BLaER1 (cell line): Measurements from ENCODE around the gene AK4.

Source experiments
- H3K27ac ChIP-seq: shearing (Covaris generic); formaldehyde crosslinking; 2 replicates; pipeline ENCODE4 v1.8.1; 2022
- H3K27me3 ChIP-seq: shearing (Covaris generic); formaldehyde crosslinking; 2 replicates; pipeline ENCODE4 v1.8.1; 2022
- H3K36me3 ChIP-seq: shearing (Covaris generic); formaldehyde crosslinking; 2 replicates; pipeline ENCODE4 v1.8.1; 2022
- H3K4me1 ChIP-seq: shearing (Covaris generic); formaldehyde crosslinking; 2 replicates; pipeline ENCODE4 v1.8.1; 2022
- H3K4me2 ChIP-seq: shearing (Covaris generic); formaldehyde crosslinking; 2 replicates; pipeline ENCODE4 v1.8.1; 2022
- H3K4me3 ChIP-seq: shearing (Covaris generic); formaldehyde crosslinking; 2 replicates; pipeline ENCODE4 v1.8.1; 2022
- H3K9ac ChIP-seq: shearing (Covaris generic); formaldehyde crosslinking; 2 replicates; pipeline ENCODE4 v1.8.1; 2022
- H3K9me3 ChIP-seq: shearing (Covaris generic); formaldehyde crosslinking; 2 replicates; pipeline ENCODE4 v1.8.1; 2022
- H4K20me1 ChIP-seq: shearing (Covaris generic); formaldehyde crosslinking; 2 replicates; pipeline ENCODE4 v1.8.1; 2022
- Cebpa-rat ChIP-seq: shearing (Covaris generic); IDR thresholded peaks from 2 replicates; pipeline ENCODE4 v1.8.1; 2022

Gene AK4

DNA sequence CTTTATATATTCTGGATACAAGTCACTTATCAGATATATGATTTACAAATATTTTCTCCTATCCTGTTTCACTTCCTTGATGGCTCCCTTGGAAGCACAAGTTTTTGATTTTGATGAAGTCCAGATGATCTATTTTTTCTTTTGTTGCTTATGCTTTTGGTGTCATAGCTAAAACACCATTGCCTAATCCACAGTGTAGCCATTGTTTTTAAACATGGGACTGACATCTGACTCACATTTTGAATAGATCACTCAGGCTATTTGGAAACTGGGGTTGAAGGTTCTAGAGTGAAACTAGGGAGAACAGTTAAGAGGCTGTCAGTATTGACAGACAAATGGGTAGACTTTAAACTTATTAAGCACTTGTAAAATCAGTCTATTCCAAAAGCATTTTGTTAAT lies 16.6 kb downstream of the AK4 start:
- Histone ChIP-seq H3K27me3 (no peaks in the 10 kb centered on the region), H4K20me1 (peaks cover 63% of the 10 kb centered on the region; the same call in 1 of the 2 replicates), H3K4me1 (peaks cover 40% of the 10 kb centered on the region), H3K4me3 (no peak overlapping the region), H3K27ac (no peak overlapping the region), H3K9me3 (no peaks in the 10 kb centered on the region), H3K9ac (no peak overlapping the region), H3K4me2 (no peak overlapping the region), H3K36me3 (peaks cover 12% of the 10 kb centered on the region; the same call in 1 of the 2 replicates)
- no peak for TF ChIP-seq Cebpa-rat

DNA sequence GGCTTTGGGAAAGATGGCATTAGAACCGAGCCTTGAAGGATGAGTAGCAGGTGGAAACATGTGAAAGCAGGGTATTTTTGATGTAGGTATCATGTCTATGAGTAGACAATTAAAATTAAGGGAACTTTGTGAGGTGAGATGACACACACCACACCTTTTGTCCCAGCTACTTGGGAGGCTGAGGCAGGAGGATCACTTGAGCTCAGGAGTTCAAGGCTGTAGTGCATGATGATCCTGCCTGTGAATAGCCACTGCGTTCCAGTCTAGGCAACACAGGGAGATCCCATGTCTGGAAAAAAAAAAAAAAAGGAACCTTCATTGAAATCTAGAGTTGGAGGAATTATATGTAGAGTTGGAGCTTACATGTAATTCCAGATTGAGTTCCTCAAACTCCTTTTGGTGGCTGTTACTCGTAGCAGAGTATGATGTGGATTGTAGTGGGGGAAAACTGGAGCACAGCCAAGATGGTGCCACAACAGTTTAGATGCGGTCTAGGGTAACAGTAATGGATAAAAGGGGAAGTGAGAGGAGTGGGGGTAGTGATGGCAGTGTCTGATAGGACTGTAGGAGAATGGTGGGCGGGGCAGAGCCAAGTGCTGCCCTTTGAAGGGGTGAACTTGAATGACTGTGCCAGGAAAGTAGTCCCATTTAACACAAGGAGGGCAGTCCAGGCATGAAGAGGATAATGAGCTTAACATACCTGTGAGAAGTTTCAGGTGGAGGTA lies 17.4 kb downstream of the AK4 start:
- H3K9me3 ChIP-seq, result no peaks in the 10 kb centered on the region
- no peak overlapping the region for H3K27ac ChIP-seq
- no peak overlapping the region for H3K4me3 ChIP-seq
- H3K36me3 ChIP-seq, result peaks cover 12% of the 10 kb centered on the region; the same call in 1 of the 2 replicates
- H3K9ac ChIP-seq, result no peak overlapping the region
- peaks cover 58% of the 10 kb centered on the region; the same call in 1 of the 2 replicates for H4K20me1 ChIP-seq
- TF ChIP-seq Cebpa-rat, result no peak
- no peaks in the 10 kb centered on the region for H3K27me3 ChIP-seq
- H3K4me2 ChIP-seq, result peak overlapping the region; percentile 57
- peaks cover 32% of the 10 kb centered on the region for H3K4me1 ChIP-seq

DNA sequence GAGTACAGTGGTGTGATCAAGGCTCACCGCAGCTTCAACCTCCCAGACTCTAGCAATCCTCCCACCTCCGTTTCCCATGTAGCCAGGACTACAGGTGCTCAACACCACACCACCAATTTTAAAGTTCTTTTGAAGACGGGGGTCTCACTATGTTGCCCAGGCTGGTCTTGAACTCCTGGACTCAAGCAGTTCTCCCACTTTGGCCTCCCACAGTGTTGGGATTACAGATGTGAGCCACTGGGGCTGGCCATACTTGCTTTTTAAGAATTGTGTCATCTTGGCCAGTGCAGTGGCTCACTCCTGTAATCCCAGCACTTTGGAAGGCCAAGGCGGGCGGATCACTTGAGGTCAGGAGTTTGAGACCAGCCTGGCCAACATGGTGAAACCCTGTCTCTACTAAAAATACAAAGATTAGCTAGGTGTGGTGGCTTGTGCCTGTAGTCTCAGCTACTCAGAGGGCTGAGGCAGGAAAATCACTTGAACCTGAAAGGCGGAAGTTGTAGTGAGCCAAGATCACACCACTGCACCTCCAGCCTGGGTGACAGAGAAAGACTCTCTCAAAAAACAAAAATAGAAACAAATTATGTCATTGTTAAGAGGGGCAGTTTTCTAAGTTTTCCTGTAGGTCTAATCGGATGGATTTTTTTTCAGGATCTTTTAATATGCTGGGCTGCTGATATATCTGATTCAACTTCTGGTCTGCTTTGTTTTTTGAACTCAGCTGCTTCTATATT lies 18.7 kb downstream of the AK4 start:
- TF ChIP-seq Cebpa-rat, result no peak
- H3K27me3 ChIP-seq, result no peaks in the 10 kb centered on the region
- no peaks in the 10 kb centered on the region for H3K9me3 ChIP-seq
- peaks cover 21% of the 10 kb centered on the region for H3K4me1 ChIP-seq
- H3K4me3 ChIP-seq, result no peak overlapping the region
- H3K4me2 ChIP-seq, result no peak overlapping the region
- no peak overlapping the region for H3K27ac ChIP-seq
- H3K36me3 ChIP-seq, result peaks cover 11% of the 10 kb centered on the region; the same call in 1 of the 2 replicates
- H4K20me1 ChIP-seq, result peaks cover 50% of the 10 kb centered on the region; the same call in 1 of the 2 replicates
- no peak overlapping the region for H3K9ac ChIP-seq

DNA sequence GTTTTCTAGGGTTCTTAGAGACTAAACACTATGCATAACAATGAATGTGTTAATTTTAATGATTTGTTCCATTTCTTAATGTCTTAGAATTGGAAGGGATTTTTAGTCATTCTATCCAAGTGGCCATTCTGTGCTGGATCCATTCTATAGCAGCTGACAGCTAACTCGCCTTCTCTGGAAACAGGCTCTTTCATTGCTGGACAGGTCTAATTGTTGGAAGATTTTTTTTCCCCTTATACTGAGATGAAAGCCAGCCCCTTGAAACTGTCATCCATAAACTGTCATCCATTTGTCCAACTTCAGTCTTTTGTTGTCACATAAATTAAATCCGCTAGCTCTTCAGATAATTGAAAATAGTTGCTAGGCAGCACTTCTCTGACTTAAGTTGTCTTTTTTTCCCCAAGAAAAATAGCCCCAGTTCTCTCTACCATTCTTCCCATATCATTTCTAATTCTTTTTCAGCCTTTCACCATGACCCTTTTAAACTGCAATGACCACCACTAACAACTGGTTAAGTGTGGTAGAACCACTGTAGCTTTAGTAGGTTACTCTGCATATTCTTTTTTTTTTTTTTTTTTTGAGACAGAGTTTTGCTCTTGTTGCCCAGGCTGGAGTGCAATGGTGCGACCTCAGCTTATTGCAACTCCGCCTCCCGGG lies 19.7 kb downstream of the AK4 start:
- TF ChIP-seq Cebpa-rat, result no peak

DNA sequence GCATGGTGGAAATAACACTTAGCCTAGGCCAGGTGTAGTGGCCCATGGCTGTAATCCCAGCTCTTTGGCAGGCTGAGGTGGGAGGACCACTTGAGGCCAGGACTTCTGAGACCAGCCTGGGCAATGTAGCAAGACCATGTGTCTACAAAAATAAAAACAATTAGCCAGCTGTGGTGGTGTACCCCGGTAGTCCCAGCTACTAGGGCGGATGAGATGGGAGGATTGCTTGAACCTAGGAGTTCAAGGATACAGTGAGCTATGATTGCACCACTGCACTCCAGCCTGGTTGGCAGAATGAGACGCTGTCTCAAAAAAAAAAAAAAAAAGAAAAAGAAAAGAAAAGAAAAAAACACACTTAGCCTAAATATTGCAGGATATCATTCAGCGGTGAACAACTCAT lies 20.9 kb downstream of the AK4 start:
- Histone ChIP-seq H4K20me1 (peaks cover 59% of the 10 kb centered on the region; the same call in 1 of the 2 replicates), H3K4me1 (peaks cover 23% of the 10 kb centered on the region), H3K4me3 (no peak overlapping the region), H3K4me2 (no peak overlapping the region), H3K36me3 (no peaks in the 10 kb centered on the region; the same call in 1 of the 2 replicates), H3K27ac (no peak overlapping the region), H3K9me3 (no peaks in the 10 kb centered on the region), H3K9ac (no peak overlapping the region), H3K27me3 (no peaks in the 10 kb centered on the region)
- TF ChIP-seq Cebpa-rat, result no peak

More for the DNA sequence above, 19.7 kb downstream of the AK4 start:
- Histone ChIP-seq H3K4me1 (peaks cover 21% of the 10 kb centered on the region), H3K4me2 (no peak overlapping the region), H3K36me3 (peaks cover 6% of the 10 kb centered on the region; the same call in 1 of the 2 replicates), H3K4me3 (no peak overlapping the region), H3K27me3 (no peaks in the 10 kb centered on the region), H3K9ac (no peak overlapping the region), H3K9me3 (no peaks in the 10 kb centered on the region), H4K20me1 (peaks cover 48% of the 10 kb centered on the region; the same call in 1 of the 2 replicates), H3K27ac (no peak overlapping the region)

DNA sequence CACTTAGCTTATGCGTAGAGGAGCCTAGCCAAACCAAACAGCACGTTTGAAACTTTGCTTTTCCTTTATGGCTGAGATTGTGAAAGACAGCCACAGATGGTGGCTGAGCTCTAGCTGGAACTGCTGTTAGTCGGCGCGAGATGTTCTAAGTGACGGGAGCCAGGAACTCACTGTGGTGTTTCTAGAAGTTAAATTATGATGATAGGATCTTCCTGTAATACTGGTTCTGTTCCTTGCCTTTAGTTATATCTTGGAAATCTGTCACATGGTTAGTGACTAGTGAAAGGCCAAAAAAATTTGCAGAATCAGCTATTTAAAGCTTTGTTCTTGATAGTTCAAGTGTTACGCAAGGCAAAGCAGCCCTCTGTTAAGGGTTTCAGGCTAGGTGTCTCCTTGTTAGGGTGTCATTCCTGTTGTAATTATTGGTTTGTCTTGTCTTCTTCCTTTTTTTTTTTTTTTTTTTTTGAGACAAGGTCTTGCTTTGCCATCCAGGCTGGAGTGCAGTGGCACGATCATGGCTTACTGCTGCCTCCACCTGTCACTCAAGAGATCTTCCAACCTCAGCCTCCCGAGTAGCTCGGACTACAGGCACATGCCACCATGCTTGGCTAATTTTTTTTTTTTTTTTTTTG lies 22.6 kb downstream of the AK4 start:
- H3K4me3 ChIP-seq, result no peak overlapping the region
- peaks cover 72% of the 10 kb centered on the region; the same call in 1 of the 2 replicates for H4K20me1 ChIP-seq
- H3K9ac ChIP-seq, result no peak overlapping the region
- no peaks in the 10 kb centered on the region for H3K27me3 ChIP-seq
- peaks cover 6% of the 10 kb centered on the region; the same call in 1 of the 2 replicates for H3K36me3 ChIP-seq
- no peaks in the 10 kb centered on the region for H3K9me3 ChIP-seq
- no peak overlapping the region for H3K4me2 ChIP-seq
- H3K27ac ChIP-seq, result no peak overlapping the region
- H3K4me1 ChIP-seq, result peaks cover 15% of the 10 kb centered on the region
- TF ChIP-seq Cebpa-rat, result no peak

DNA sequence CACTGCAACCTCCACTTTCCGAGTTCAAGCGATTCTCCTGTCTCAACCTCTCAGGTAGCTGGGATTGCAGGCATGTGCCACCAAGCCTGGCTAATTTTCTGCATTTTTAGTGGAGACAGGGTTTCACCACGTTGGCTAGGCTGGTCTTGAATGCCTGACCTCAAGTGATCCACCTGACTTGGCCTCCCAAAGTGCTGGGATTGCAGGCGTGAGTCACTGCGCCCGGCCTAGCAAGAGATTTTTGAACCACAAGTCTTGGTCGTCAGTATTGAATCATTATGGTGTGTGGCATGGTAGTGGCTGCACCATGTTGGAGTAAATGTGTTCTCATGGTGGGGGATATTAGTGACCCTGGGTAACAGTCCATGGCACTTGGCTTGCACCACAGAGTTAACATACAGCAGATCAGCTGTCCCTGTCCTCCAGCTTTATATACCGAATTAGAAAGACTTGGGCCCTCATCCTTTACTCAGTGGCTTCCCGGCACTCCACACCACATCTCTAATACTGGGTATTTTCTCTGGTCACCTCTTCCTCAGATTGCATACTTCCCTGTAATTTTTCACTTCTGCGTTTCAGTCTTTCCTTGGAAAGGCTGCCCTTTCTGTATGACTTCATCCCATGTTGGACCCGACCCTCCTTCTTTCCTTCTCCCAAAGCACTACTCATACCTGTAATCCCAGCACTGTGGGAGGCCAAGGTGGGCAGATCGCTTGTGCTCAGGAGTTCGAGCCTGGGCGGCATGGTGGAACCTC lies 25.1 kb downstream of the AK4 start:
- Histone ChIP-seq H3K36me3 (peaks cover 7% of the 10 kb centered on the region), H3K4me1 (peaks cover 8% of the 10 kb centered on the region; the same call in 1 of the 2 replicates), H3K27me3 (no peaks in the 10 kb centered on the region), H3K4me2 (no peak overlapping the region), H3K27ac (no peak overlapping the region), H3K9me3 (no peaks in the 10 kb centered on the region), H3K4me3 (no peak overlapping the region), H4K20me1 (peaks cover 69% of the 10 kb centered on the region; the same call in 1 of the 2 replicates), H3K9ac (no peak overlapping the region)
- TF ChIP-seq Cebpa-rat, result no peak

DNA sequence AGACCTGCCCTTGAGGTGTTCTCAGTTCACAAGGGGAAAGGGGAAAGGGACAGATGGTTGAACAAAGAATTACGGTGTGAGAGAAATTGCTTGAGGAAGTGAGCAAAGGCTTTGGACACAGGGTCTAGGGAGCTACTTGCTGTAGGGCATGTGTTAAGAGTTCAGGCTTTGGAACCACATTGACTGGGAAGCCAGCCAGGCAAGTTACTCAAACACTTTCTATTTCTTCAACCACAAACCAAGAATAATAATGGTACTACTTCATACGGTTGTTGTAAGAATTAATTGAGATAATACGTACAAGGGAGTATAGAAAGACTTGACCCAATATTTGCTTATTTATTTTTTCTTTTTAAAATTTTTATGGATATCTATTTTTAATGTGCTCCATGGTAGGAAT lies 26.6 kb downstream of the AK4 start:
- TF ChIP-seq Cebpa-rat, result no peak
- H3K4me1 ChIP-seq, result peaks cover 8% of the 10 kb centered on the region; the same call in 1 of the 2 replicates
- H3K27me3 ChIP-seq, result no peaks in the 10 kb centered on the region
- H3K9ac ChIP-seq, result no peak overlapping the region
- peaks cover 15% of the 10 kb centered on the region for H3K36me3 ChIP-seq
- H3K4me3 ChIP-seq, result no peak overlapping the region
- no peaks in the 10 kb centered on the region for H3K9me3 ChIP-seq
- no peak overlapping the region for H3K4me2 ChIP-seq
- H4K20me1 ChIP-seq, result peaks cover 72% of the 10 kb centered on the region; the same call in 1 of the 2 replicates
- H3K27ac ChIP-seq, result no peak overlapping the region
